HepG2 (cell line): ENCODE results near the gene CDC42EP1. TPM values are rescaled to one million over a fixed set of nuclear protein-coding genes. Genes with fewer than 3 reads are reported as not detected.

Experiments
- ATAC-seq: fragments of 200-7000 bp; cut with Tn5 transposase; 3 replicates; pipeline ENCODE4 v1.9.1; 2020; ENCODE audit warnings: mild to moderate bottlenecking, moderate library complexity
- BruUV-seq: library from RNA; stranded (reverse); fragments of 400-500 nt; replicated peaks from 2 replicates; lab custom pipeline; 2021; lab: Mats Ljungman, UMichigan
- CTCF ChIA-PET: fragments of 300-600 bp; formaldehyde crosslinking; extraction: SDS; loops from one replicate; lab custom pipeline; 2021; ENCODE audit warnings: low total read pairs, inconsistent platforms, low intra/inter-chr PET ratio; lab: Yijun Ruan, JAX
- POLR2A ChIA-PET: fragments of 350-600 bp; sonication (Branson Sonifier 250); formaldehyde crosslinking; loops from one replicate; lab custom pipeline; 2020; ENCODE audit warnings: antibody characterized with exemption, inconsistent platforms; lab: Yijun Ruan, JAX
- DNase-seq: peaks from one replicate; pipeline ENCODE4 v3.0.0-alpha.2; 2015; ENCODE audit warnings: low spot score
- FAIRE-seq: peaks from 3 replicates; lab custom pipeline; 2011; peaks lifted over from hg19 to GRCh38; lab: Jason Lieb, UNC
- H2AFZ ChIP-seq: one replicate; pipeline ENCODE4 v1.6.1; 2011; ENCODE audit warnings: low read length, inconsistent platforms
- H3K27ac ChIP-seq: fragments of 300-600 bp; 3 replicates; pipeline ENCODE4 v1.8.0; 2011; ENCODE audit warnings: mixed run types, mild to moderate bottlenecking, mixed read lengths, low read length, inconsistent platforms; ENCODE audit not compliant: insufficient read depth; ENCODE audit errors: extremely low read length
- H3K27me3 ChIP-seq, 2 experiments: fragments of 200-600 bp in 1 of 2; 2 replicates in 1 of 2; 3 replicates in 1 of 2; pipeline versions ENCODE4 v1.6.0 to v1.8.0; 2011; ENCODE audit warnings: low read length in 2 of 2, mild to moderate bottlenecking in 2 of 2, moderate library complexity in 2 of 2, inconsistent platforms in 1 of 2; ENCODE audit not compliant: insufficient read depth in 2 of 2, control insufficient read depth in 1 of 2
- H3K36me3 ChIP-seq, 2 experiments: fragments of 200-600 bp in 1 of 2; replicated peaks in 1 of 2; 2 replicates in 1 of 2; 3 replicates in 1 of 2; pipeline versions ENCODE4 v1.5.1 to v1.8.0; 2011; ENCODE audit warnings: low read length in 2 of 2, inconsistent platforms in 1 of 2; ENCODE audit not compliant: insufficient read depth in 2 of 2, control insufficient read depth in 1 of 2
- H3K4me1 ChIP-seq: 2 replicates; pipeline ENCODE4 v1.5.1; 2012; ENCODE audit warnings: low read length, inconsistent platforms; ENCODE audit not compliant: insufficient read depth
- H3K4me2 ChIP-seq: 2 replicates; pipeline ENCODE4 v1.6.0; 2011; ENCODE audit warnings: low read depth, low read length, inconsistent platforms
- H3K4me3 ChIP-seq, 3 experiments: fragments of 200-600 bp in 1 of 3; sonication (generic), shearing (Covaris generic) in 1 of 3; replicated peaks in 1 of 3; 2 replicates each; pipeline ENCODE4 v1.5.1; 2011 to 2016; ENCODE audit warnings: low read length in 3 of 3, inconsistent platforms in 2 of 3, low read depth in 2 of 3, mild to moderate bottlenecking in 2 of 3, control low read depth in 1 of 3, mixed read lengths in 1 of 3; ENCODE audit not compliant: insufficient read depth in 1 of 3
- H3K79me2 ChIP-seq: one replicate; pipeline ENCODE4 v1.6.1; 2011; ENCODE audit warnings: low read length, inconsistent platforms; ENCODE audit not compliant: insufficient read depth
- H3K9ac ChIP-seq: 2 replicates; pipeline ENCODE4 v1.6.0; 2011; ENCODE audit warnings: mild to moderate bottlenecking, low read depth, low read length, inconsistent platforms; ENCODE audit not compliant: insufficient read depth
- H3K9me3 ChIP-seq: 2 replicates; pipeline ENCODE4 v1.5.1; 2012; ENCODE audit warnings: mild to moderate bottlenecking, low read length
- H4K20me1 ChIP-seq: 2 replicates; pipeline ENCODE4 v1.6.0; 2011; ENCODE audit warnings: inconsistent platforms, mild to moderate bottlenecking, low read length, moderate library complexity; ENCODE audit not compliant: insufficient read depth
- CCDC6 ChIP-seq: sonication (generic); formaldehyde crosslinking; IDR thresholded peaks from 2 replicates; pipeline ENCODE4 v1.8.1; 2022; ENCODE audit warnings: mild to moderate bottlenecking, missing genetic modification reagents, moderate library complexity
- DDIT3 ChIP-seq: sonication (generic); formaldehyde crosslinking; IDR thresholded peaks from 2 replicates; pipeline ENCODE4 v1.4.0; 2020; ENCODE audit warnings: mild to moderate bottlenecking, missing genetic modification reagents
- DZIP1 ChIP-seq: sonication (generic); formaldehyde crosslinking; IDR thresholded peaks from 2 replicates; pipeline ENCODE4 v1.5.0; 2020; ENCODE audit warnings: mild to moderate bottlenecking, missing genetic modification reagents
- KDM3A ChIP-seq: IDR thresholded peaks from 2 replicates; pipeline ENCODE4 v1.6.1; 2018; ENCODE audit warnings: low read depth, missing compliant biosample characterization
- KMT2A ChIP-seq: sonication (generic); formaldehyde crosslinking; IDR thresholded peaks from 2 replicates; pipeline ENCODE4 v1.4.0; 2020; ENCODE audit warnings: missing genetic modification reagents
- MTERF4 ChIP-seq: sonication (generic); formaldehyde crosslinking; IDR thresholded peaks from 2 replicates; pipeline ENCODE4 v1.8.0; 2023; ENCODE audit warnings: mild to moderate bottlenecking, missing genetic modification reagents
- RAD51 ChIP-seq: fragments of 450-650 bp; IDR thresholded peaks from 2 replicates; pipeline ENCODE4 v1.6.1; 2016; ENCODE audit warnings: borderline replicate concordance
- RORA ChIP-seq: sonication (generic); formaldehyde crosslinking; IDR thresholded peaks from 2 replicates; pipeline ENCODE4 v1.5.0; 2020; ENCODE audit warnings: mild to moderate bottlenecking, missing genetic modification reagents, moderate library complexity
- RXRA ChIP-seq: sonication (generic); formaldehyde crosslinking; IDR thresholded peaks from 2 replicates; pipeline ENCODE4 v1.5.1; 2020; ENCODE audit warnings: missing genetic modification reagents
- SIX4 ChIP-seq: sonication (generic); formaldehyde crosslinking; IDR thresholded peaks from 2 replicates; pipeline ENCODE4 v1.4.0; 2020; ENCODE audit warnings: missing genetic modification reagents
- TBP ChIP-seq: sonication (generic); formaldehyde crosslinking; IDR thresholded peaks from 2 replicates; pipeline ENCODE4 v1.5.0; 2020; ENCODE audit warnings: missing genetic modification reagents
- ZFAT ChIP-seq: sonication (generic); formaldehyde crosslinking; conservative IDR thresholded peaks from 2 replicates; pipeline ENCODE4 v1.8.1; 2023; ENCODE audit warnings: missing genetic modification reagents, inconsistent platforms
- ZHX1 ChIP-seq: sonication (generic); formaldehyde crosslinking; IDR thresholded peaks from 2 replicates; pipeline ENCODE4 v1.8.1; 2022; ENCODE audit warnings: low read depth, mild to moderate bottlenecking, missing genetic modification reagents
- ZNF317 ChIP-seq: sonication (generic); formaldehyde crosslinking; IDR thresholded peaks from 2 replicates; pipeline ENCODE4 v1.5.0; 2020; ENCODE audit warnings: mild to moderate bottlenecking, missing genetic modification reagents
- ZNF512 ChIP-seq: sonication (generic); formaldehyde crosslinking; IDR thresholded peaks from 2 replicates; pipeline ENCODE4 v1.4.0; 2020; ENCODE audit warnings: mild to moderate bottlenecking, missing genetic modification reagents
- ZNF747 ChIP-seq: sonication (generic); formaldehyde crosslinking; IDR thresholded peaks from 2 replicates; pipeline ENCODE4 v1.8.1; 2023; ENCODE audit warnings: missing genetic modification reagents, mild to moderate bottlenecking, borderline replicate concordance
- WGBS: methylation state at CpG from one replicate; pipeline ENCODE4 v1.1.6; 2017; ENCODE audit warnings: low lambda C conversion rate; 5-methylcytosine and 5-hydroxymethylcytosine counted together
- in situ Hi-C: cut with HindIII; loops from 2 replicates; pipeline ENCODE4 v1.10.0; 2017; ENCODE audit warnings: low pct_unique_long_range_greater_than_20kb; ENCODE audit not compliant: extremely low pct_ligation_motif_present
- intact Hi-C: fragments of 100-400 bp; cut with micrococcal nuclease; formaldehyde crosslinking; loops from one replicate; pipeline ENCODE4 v1.10.0; 2022; ENCODE audit not compliant: unreplicated experiment
- polyA plus RNA-seq, 8 experiments: library from polyadenylated mRNA; depleted of rRNA in 3 of 8; stranded (reverse) in 7 of 8; unstranded in 1 of 8; fragments of >200 nt; fragmentation: Illumina TruSeq in 4 of 8; extraction: Trizol in 4 of 8; gene quantifications; 2 replicates each; pipeline versions ENCODE4 v1.2.1 to v1.2.3, GENCODE V29; 2011 to 2016; ENCODE audit warnings: low read depth in 4 of 8, missing spikeins in 1 of 8, mixed read lengths in 1 of 8; ENCODE audit not compliant: insufficient read depth in 1 of 8
- total RNA-seq, 5 experiments: library from RNA; depleted of rRNA; stranded (reverse); fragments of >200 nt; fragmentation: Illumina TruSeq; extraction: Trizol; gene quantifications; 2 replicates each; pipeline ENCODE4 v1.2.3, GENCODE V29; 2016; ENCODE audit warnings: low read depth in 1 of 5

Gene CDC42EP1
- total and polyA plus RNA-seq, 2 of the 13 experiments (the other 11 are each of a cell fraction or from before 2014, with no cell fraction given): 17.1 to 29.5 TPM

GRCh38 chr22:37560608-37561211 lies 430 bp downstream of the CDC42EP1 start:
- H3K79me2 ChIP-seq: peaks cover 53% of the 10 kb centered on the region
- H3K4me2 ChIP-seq: peak overlapping the region; percentile 96
- FAIRE-seq (no peak), ATAC-seq (peak; percentile 2; the same call in 1 of the 3 replicates), DNase-seq (no peak)
- WGBS: under 1% methylated on average over 17 of the region's 72 CpGs
- peak overlapping the region; percentile 91 to 98 (median 98) for H3K4me3 ChIP-seq
- in situ Hi-C loops: no loop called here
- no peak overlapping the region for H2AFZ ChIP-seq
- H3K9me3 ChIP-seq: no peaks in the 10 kb centered on the region
- H3K27ac ChIP-seq: peak overlapping the region; percentile 91
- no TSS peak for BruUV-seq
- H3K36me3 ChIP-seq: peaks cover 1 to 9% of the 10 kb centered on the region in 2 experiments; a peak in 4 of 5 replicates
- intact Hi-C loops: no loop called here
- ChIA-PET POLR2A (interaction anchor here (1.0 to 17.5 kb wide), 10 partner anchors 9 to 101 kb away, joined by 3 to 976 read pairs (median 6); partner anchors contain the start of genes GGA1 and LGALS2), CTCF (interaction anchor here (1.5 to 4.1 kb wide), 2 partner anchors 10 to 15 kb away, joined by 5 to 39 read pairs; no protein-coding TSS in a partner anchor)
- no peaks in the 10 kb centered on the region; a peak in 2 of 5 replicates for H3K27me3 ChIP-seq
- H3K4me1 ChIP-seq: peaks cover 81% of the 10 kb centered on the region
- peak overlapping the region; percentile 99 for H3K9ac ChIP-seq
- H4K20me1 ChIP-seq: peaks cover 19% of the 10 kb centered on the region
- TF ChIP-seq ZHX1 (CRISPR knock-in tag): no peak
- no peak for TF ChIP-seq ZFAT (CRISPR knock-in tag)
- no peak for TF ChIP-seq TBP (CRISPR knock-in tag)
- TF ChIP-seq RORA (CRISPR knock-in tag): no peak
- TF ChIP-seq SIX4 (CRISPR knock-in tag): no peak
- no peak for TF ChIP-seq ZNF747
- no peak for TF ChIP-seq ZNF317 (CRISPR knock-in tag)
- no peak for TF ChIP-seq RAD51
- no peak for TF ChIP-seq KDM3A (CRISPR knock-in tag)
- TF ChIP-seq CCDC6: no peak
- no peak for TF ChIP-seq MTERF4 (CRISPR knock-in tag)
- TF ChIP-seq DZIP1 (CRISPR knock-in tag): no peak
- no peak for TF ChIP-seq KMT2A
- no peak for TF ChIP-seq ZNF512 (CRISPR knock-in tag)
- no peak for TF ChIP-seq DDIT3 (CRISPR knock-in tag)
- TF ChIP-seq RXRA (CRISPR knock-in tag): peak; percentile 30; the same call in 1 of the 2 replicates
